ENCODE results near the gene IFI27L1.

DNA sequence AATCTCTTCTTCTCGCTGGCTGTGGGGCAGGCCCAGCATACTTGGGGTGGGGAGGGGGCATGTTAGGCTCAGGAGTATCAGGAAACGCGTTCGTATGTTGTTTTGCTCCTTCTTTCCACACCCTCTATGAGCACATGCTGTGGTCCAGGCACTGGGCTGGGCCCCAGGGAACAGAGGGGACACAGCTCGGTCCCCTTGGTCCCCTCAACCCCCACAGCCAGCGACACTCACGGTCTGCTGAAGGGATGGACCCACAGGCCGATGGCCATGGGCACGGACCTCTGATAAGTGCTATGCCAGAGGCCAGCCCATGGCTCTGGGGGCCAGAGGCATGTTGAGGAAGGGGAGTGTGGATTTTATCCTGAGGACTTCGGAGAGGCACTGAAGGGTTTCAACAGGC, 35.6 kb downstream of the IFI27L1 start:
- TF ChIP-seq, protein P1, sequence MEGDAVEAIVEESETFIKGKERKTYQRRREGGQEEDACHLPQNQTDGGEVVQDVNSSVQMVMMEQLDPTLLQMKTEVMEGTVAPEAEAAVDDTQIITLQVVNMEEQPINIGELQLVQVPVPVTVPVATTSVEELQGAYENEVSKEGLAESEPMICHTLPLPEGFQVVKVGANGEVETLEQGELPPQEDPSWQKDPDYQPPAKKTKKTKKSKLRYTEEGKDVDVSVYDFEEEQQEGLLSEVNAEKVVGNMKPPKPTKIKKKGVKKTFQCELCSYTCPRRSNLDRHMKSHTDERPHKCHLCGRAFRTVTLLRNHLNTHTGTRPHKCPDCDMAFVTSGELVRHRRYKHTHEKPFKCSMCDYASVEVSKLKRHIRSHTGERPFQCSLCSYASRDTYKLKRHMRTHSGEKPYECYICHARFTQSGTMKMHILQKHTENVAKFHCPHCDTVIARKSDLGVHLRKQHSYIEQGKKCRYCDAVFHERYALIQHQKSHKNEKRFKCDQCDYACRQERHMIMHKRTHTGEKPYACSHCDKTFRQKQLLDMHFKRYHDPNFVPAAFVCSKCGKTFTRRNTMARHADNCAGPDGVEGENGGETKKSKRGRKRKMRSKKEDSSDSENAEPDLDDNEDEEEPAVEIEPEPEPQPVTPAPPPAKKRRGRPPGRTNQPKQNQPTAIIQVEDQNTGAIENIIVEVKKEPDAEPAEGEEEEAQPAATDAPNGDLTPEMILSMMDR (IDR thresholded peaks at IDR 0.05): no peak
- no peak for TF ChIP-seq EP300 (IDR thresholded peaks at IDR 0.05)

All from upper lobe of left lung (tissue), 4 donors.